ENCODE results near the gene NAPB. TPM values are rescaled to one million over a fixed set of nuclear protein-coding genes. Genes with fewer than 3 reads are reported as not detected.

The NAPB gene
- total RNA-seq, 1 experiment from 2014 or later = 6.6 TPM

DNA sequence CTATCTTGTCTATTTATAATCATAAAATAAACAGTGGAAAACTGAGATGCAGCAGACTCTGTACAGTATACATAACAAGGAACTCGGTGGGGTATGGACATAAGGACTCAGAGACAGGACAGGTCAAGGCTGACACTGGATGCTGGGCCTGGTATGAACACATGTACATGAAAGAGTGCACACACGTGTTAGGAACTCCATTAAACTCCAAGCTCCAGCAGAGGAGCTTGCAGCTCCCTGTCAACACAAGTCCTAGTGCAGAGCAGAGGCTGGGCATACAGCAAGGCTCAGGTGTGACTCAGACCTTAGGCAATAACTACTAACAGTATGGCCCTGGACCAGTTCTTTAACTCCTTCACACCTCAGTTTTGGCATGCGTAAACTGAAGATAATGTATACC lies 17.1 kb downstream of the NAPB start:
- DNase-seq (ENCODE audit: low spot score) = no peak

DNA sequence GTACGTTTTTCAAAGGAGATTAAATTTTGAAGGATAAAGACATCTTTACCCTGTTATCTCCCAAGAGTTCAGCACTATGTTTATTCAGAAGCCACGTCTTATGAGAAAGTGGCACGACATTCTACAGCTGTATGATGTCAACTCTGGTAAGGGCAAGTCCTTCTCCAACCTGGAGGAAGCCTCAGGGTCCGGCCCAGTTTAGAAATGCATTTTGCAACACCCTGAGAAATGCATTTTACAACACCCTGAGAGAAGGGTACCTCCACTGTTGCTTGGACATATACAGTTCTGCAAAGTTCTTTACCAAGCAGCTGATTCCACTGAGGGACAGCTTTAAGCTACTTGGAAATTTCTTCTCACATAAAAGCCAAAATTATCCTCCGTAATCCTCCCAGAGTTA lies 17.5 kb downstream of the NAPB start:
- no peak for DNase-seq (ENCODE audit: low spot score)

DNA sequence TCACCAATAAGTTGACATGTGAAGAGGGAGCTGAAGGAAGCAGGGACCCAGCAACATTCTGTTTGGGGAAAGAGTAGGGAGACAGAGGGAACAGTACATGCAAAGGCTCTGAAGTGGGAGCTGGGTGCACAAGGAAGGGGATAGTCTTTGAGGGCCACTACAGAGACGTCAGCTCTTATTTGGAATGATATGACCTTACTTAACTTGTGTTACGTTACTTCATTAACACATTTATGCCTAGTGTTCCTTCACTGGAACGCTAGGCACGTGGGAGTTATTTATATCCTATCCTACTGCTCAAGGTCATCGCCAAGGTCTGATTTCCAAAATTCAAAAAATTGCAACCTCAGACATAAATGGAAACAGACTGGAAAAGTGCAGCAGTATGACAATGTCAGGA lies 20.2 kb downstream of the NAPB start:
- no peak for DNase-seq (ENCODE audit: low spot score)

GRCh38 chr20:23399568-23400241 lies 21.6 kb downstream of the NAPB start:
- no peak for DNase-seq (ENCODE audit: low spot score)

- DNase-seq (ENCODE audit: low spot score) = no peak
Observed at GRCh38 chr20:23397961-23398360, 23.3 kb downstream of the NAPB start.

GRCh38 chr20:23396950-23397627 lies 24.2 kb downstream of the NAPB start:
- DNase-seq (ENCODE audit: low spot score) = no peak

DNA sequence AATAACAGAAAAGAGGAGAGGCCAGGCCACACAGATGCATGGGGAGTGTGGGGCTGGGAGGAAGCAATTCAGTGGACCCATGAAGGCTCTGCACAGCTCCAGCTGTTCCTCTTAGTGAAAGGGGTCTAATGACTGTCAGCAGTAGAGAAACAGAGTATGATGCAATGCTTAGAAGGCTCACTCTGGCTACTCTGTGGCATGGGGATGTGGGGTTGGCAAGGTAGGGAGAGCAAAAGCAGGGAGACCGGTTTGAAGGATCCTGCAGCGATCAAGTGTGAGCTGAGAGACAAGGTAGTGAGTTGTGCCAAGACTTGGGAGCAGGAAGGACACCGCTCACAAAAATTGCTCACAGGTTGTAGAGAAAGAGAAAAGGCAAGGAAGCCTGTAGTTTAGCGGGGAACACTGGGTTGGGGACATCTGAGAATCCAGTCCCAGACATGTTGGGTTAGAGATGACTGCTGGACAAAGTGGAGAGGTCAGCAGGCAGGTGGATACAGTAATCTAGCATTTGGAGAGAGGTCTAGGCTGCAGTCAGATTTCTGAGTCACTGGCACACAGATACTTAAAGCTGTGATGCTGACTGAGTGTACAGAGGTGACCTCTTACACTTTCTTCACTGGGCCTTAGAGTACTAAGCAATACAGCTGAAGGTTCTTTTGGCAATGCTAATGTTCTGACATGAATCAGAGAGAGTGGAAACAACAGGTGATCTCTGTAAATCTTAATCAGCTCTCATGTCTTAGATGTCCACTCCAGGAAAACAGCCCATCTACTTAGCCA lies 27.1 kb downstream of the NAPB start:
- no peak for DNase-seq (ENCODE audit: low spot score)

GRCh38 chr20:23391707-23392310 lies 29.5 kb downstream of the NAPB start:
- no peak for DNase-seq (ENCODE audit: low spot score)

GRCh38 chr20:23390091-23390774 lies 31.1 kb downstream of the NAPB start:
- no peak for DNase-seq (ENCODE audit: low spot score)

DNA sequence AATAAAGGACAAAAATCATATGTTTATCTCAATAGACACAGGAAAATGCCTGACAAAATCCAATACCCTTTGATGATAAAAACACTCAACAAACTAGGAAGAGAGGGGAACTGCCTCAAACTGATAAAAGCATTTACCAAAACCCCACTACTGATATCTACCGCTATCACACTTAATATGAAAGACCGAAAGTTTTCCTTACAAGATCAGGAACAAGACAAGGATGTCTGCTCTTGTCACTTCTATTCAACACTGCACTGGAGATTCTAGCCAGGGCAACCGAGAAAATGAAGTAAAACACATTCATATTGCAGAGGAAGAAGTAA lies 34.2 kb downstream of the NAPB start:
- DNase-seq (ENCODE audit: low spot score) = no peak

- no peak for DNase-seq (ENCODE audit: low spot score)
Observed at GRCh38 chr20:23386304-23387117, 34.8 kb downstream of the NAPB start.

DNA sequence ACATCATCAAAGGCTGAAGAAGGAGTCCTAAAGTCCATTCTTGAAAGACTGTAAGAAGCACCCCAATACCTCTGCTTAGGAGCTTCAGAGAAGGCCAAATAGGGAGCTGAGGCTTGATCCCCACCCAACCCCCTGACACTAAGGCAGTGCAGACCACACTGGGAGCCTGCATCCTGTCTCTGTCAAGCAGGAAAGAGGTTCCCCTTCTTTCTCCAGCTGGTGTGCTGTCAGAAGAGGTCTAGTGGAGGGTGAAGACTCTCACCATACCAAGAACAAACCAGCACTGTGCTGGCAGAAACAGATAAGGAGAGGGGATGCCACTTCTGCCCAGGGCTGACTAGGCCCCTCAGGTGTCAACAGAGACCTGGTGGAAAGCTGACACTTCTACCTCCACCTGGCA lies 39.4 kb downstream of the NAPB start:
- DNase-seq (ENCODE audit: low spot score) = no peak

GRCh38 chr20:23379772-23380171 lies 41.5 kb downstream of the NAPB start:
- DNase-seq (ENCODE audit: low spot score) = no peak

DNA sequence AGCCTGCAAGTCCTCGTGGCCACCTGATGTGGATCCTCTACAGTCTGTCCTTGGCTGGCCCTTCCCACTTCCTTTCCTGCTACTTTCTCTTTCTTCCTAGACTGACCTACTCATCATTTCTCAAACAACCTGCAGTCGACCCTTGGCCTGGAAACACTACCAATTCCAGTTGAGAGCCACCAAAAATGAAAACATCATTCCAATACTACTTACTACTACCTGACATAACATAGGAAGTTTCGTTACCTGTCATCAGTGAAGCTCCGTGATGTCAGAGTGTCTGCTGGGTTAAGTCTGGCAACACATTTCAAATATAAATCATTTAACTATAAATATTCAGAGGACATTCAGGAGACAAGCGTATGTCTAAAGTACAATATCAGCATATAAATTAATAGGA lies 45.5 kb downstream of the NAPB start:
- DNase-seq (ENCODE audit: low spot score) = no peak

- DNase-seq (ENCODE audit: low spot score) = no peak
Observed at GRCh38 chr20:23374441-23374840, 46.8 kb downstream of the NAPB start.

DNA sequence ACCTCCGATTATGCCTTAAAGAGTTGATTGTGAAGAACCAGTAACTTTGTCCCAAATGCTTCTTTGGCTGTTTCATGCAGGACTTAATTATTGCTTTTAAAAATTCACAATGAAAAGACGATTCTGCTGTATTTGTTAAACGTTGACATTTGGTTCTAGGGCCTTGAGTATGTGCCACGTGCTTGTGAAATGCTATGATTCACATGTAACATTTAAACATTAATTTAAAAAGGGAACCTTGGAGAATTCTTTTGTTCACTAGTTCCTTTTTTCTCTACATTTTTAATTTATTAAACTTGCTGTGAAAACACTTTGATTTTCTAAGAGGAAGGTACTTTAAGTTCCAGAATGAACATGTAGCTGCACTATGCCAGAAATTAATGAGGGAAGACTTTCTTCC lies 49.8 kb downstream of the NAPB start:
- no peak for DNase-seq (ENCODE audit: low spot score)

DNA sequence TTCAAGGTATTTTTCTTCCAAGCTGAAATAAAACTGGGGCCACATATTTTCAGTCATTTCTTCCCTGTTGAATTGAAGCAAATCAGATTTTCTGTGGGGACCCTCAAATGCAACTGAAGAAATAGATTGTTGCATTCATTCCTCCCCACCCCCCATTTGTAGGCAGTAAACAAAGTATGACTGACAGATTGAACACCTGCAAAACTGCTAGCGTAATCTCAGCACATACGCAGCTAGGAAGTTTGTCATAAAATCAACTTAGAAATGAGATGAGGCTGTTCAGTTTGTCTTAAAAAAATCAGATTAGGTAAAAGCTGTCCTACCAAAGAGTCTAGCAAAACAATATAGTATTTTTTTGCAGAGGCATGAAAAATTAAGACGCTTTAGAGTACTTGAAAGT lies 50.4 kb downstream of the NAPB start:
- no peak for DNase-seq (ENCODE audit: low spot score)

- no peak for DNase-seq (ENCODE audit: low spot score)
Observed at GRCh38 chr20:23370274-23370673, 51.0 kb downstream of the NAPB start.

DNA sequence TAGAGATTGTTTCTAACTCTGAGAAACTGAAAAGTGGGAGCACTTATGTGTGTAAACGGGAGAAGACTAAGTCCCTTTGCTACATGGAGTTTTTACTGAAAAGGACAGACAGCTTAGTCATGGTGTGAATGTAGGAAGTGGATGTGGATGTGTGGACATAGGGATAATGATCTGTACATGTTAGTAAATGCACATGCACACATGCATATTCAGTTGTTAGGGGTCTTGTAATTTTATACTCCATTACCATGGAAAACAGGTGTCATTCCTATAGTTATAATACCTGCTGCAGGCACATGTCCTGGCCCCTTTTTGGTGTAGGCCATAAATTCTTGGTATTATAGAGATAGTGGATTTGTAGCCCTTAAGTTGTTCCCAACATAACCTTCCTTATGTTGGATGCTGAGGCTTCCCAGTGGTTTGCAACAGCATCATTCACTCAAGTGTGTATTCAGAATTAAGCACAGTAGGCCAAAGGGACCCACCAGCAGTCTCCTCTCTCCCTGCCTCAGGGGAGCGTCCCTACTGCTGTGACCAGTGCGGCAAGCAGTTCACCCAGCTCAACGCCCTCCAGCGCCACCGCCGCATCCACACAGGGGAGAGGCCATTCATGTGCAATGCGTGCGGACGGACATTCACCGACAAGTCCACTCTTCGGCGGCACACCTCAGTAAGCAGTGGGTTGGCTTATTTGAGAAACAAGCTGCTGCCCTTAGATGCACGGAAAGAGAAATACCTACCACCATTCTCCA lies 52.0 kb downstream of the NAPB start:
- no peak for DNase-seq (ENCODE audit: low spot score)

DNA sequence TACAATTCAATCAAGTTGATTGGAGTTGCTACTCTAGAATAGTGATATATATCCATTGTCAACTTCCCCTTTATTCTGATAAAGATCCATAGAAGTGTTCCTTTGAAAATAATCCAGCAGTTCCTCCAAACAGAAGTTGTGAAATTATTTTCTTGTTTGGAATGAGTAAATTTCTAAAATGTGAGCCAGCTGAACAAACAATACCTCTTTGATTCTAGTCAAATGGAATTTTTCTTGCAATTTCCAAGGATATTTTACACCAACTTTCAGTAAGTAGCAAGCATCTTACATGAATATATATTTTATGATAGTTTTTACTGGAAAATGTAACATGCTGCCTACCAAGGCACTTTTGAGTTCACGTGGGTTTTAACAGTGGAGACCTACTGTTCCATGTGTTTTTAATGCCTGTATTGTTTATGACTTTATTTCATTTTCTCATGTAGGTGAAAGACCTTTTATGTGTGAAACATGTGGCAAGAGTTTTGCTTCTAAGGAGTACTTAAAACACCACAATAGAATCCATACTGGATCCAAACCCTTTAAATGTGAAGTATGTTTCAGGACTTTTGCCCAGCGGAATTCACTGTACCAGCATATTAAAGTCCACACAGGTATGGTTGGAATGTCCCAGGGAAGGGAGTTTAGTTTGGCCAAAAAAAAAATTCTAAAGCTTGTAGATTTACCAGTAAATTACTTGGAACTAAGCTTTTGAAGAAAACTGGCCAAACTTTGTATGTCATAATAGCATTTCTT lies 52.8 kb downstream of the NAPB start:
- no peak for DNase-seq (ENCODE audit: low spot score)
